ENCODE results near the gene TMEFF2. TPM values are rescaled to one million over a fixed set of nuclear protein-coding genes. Genes with fewer than 3 reads are reported as not detected.

TMEFF2 gene
- total RNA-seq, 3 donors from 2014 or later (not counting 1 experiment from before 2014, with no cell fraction given): not detected

DNA sequence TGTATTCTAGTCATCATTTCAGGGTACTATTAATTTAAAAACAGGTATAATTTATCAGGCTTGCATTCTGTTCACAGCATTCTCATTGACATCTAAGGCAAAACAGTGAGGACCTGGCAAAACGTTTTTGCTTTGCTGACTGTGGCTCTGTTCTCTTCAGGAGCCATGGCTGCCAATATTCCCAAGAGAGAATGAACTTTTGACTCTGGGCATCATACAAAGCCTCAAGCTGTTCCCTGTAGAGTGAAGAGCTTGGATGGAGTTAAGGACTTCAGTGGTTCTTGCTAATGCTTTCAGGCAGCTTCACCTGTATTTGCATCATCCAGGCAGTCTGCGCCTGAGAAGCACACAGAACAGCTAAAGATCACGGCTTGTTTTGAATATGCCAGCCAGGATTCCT, 282.0 kb downstream of the TMEFF2 start:
- Histone ChIP-seq H3K36me3 (ENCODE audit: control insufficient read depth, insufficient read depth, low read length) (no peaks in the 10 kb centered on the region), H3K9me3 (ENCODE audit: control insufficient read depth, insufficient read depth, low read length) (no peaks in the 10 kb centered on the region), H3K4me3 (ENCODE audit: low read length) (no peak overlapping the region), H3K27ac (ENCODE audit: low read length) (no peak overlapping the region), H3K4me1 (ENCODE audit: control insufficient read depth, insufficient read depth, low read length) (no peaks in the 10 kb centered on the region), H3K27me3 (ENCODE audit: control insufficient read depth, insufficient read depth, low read length) (no peaks in the 10 kb centered on the region)
- Mint-ChIP-seq H3K27me3 (ENCODE audit: low read depth in 2 of 2) (peaks cover 0 to 10% of the 10 kb centered on the region in 2 donors), H3K4me1 (no peaks in the 10 kb centered on the region), H3K9me3 (no peaks in the 10 kb centered on the region), H3K4me3 (no peak overlapping the region), H3K27ac (no peak overlapping the region), H3K36me3 (no peaks in the 10 kb centered on the region)
- intact Hi-C loops (cut with micrococcal nuclease): no loop called here
- ATAC-seq (no peak), DNase-seq (no peak)
- no peak for TF ChIP-seq CTCF (IDR thresholded peaks at IDR 0.05)
- WGBS (ENCODE audit: insufficient coverage): 82% methylated on average over 3 of the region's 3 CpGs

- H3K4me1 Mint-ChIP-seq: no peaks in the 10 kb centered on the region
- TF ChIP-seq CTCF (IDR thresholded peaks at IDR 0.05): no peak
- H3K4me3 Mint-ChIP-seq: no peak overlapping the region
- no peaks in the 10 kb centered on the region for H3K36me3 ChIP-seq (ENCODE audit: control insufficient read depth, insufficient read depth, low read length)
- no peak for ATAC-seq
- H3K27ac Mint-ChIP-seq: no peak overlapping the region
- no peaks in the 10 kb centered on the region for H3K9me3 Mint-ChIP-seq
- no peak overlapping the region for H3K27ac ChIP-seq (ENCODE audit: low read length)
- WGBS (ENCODE audit: insufficient coverage): 30% methylated on average over 2 of the region's 2 CpGs
- no peaks in the 10 kb centered on the region for H3K9me3 ChIP-seq (ENCODE audit: control insufficient read depth, insufficient read depth, low read length)
- H3K36me3 Mint-ChIP-seq: no peaks in the 10 kb centered on the region
- no peaks in the 10 kb centered on the region for H3K4me1 ChIP-seq (ENCODE audit: control insufficient read depth, insufficient read depth, low read length)
- no peak for DNase-seq
- intact Hi-C loops (cut with micrococcal nuclease): no loop called here
- peaks cover 0 to 3% of the 10 kb centered on the region in 2 donors for H3K27me3 Mint-ChIP-seq (ENCODE audit: low read depth in 2 of 2)
- peaks cover 2% of the 10 kb centered on the region for H3K27me3 ChIP-seq (ENCODE audit: control insufficient read depth, insufficient read depth, low read length)
- no peak overlapping the region for H3K4me3 ChIP-seq (ENCODE audit: low read length)
These were observed 284.2 kb downstream of the TMEFF2 start for GRCh38 chr2:191910518-191910917.

DNA sequence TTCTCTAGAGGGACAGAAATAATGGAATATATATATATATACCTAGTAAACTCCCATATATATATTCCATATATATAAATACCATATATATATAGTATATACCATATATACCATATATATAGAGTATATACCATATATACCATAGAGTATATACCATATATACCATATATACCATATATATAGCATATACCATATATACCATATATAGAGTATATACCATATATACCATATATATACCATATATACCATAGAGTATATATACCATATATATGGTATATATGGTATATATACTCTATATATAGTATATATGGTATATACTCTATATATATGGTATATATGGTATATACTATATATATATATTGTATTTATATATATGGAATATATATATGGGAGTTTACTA, 285.9 kb downstream of the TMEFF2 start:
- no peak overlapping the region for H3K4me3 Mint-ChIP-seq
- H3K4me1 Mint-ChIP-seq: no peaks in the 10 kb centered on the region
- Histone ChIP-seq H3K4me1 (ENCODE audit: control insufficient read depth, insufficient read depth, low read length) (no peaks in the 10 kb centered on the region), H3K36me3 (ENCODE audit: control insufficient read depth, insufficient read depth, low read length) (no peaks in the 10 kb centered on the region), H3K9me3 (ENCODE audit: control insufficient read depth, insufficient read depth, low read length) (no peaks in the 10 kb centered on the region), H3K27ac (ENCODE audit: low read length) (no peak overlapping the region), H3K27me3 (ENCODE audit: control insufficient read depth, insufficient read depth, low read length) (peaks cover 2% of the 10 kb centered on the region), H3K4me3 (ENCODE audit: low read length) (no peak overlapping the region)
- H3K27me3 Mint-ChIP-seq (ENCODE audit: low read depth in 2 of 2): peaks cover 0 to 3% of the 10 kb centered on the region in 2 donors
- H3K36me3 Mint-ChIP-seq: no peaks in the 10 kb centered on the region
- no peak for TF ChIP-seq CTCF (IDR thresholded peaks at IDR 0.05)
- intact Hi-C loops (cut with micrococcal nuclease): no loop called here
- DNase-seq (no peak), ATAC-seq (no peak)
- no peaks in the 10 kb centered on the region for H3K9me3 Mint-ChIP-seq
- H3K27ac Mint-ChIP-seq: no peak overlapping the region

- intact Hi-C loops (cut with micrococcal nuclease): no loop called here
- H3K4me1 Mint-ChIP-seq: no peaks in the 10 kb centered on the region
- DNase-seq (no peak), ATAC-seq (no peak)
- no peak overlapping the region for H3K27ac Mint-ChIP-seq
- H3K4me3 Mint-ChIP-seq: no peak overlapping the region
- peaks cover 0 to 3% of the 10 kb centered on the region in 2 donors for H3K27me3 Mint-ChIP-seq (ENCODE audit: low read depth in 2 of 2)
- Histone ChIP-seq H3K27me3 (ENCODE audit: control insufficient read depth, insufficient read depth, low read length) (peaks cover 2% of the 10 kb centered on the region), H3K36me3 (ENCODE audit: control insufficient read depth, insufficient read depth, low read length) (no peaks in the 10 kb centered on the region), H3K27ac (ENCODE audit: low read length) (no peak overlapping the region), H3K4me1 (ENCODE audit: control insufficient read depth, insufficient read depth, low read length) (no peaks in the 10 kb centered on the region), H3K9me3 (ENCODE audit: control insufficient read depth, insufficient read depth, low read length) (no peaks in the 10 kb centered on the region), H3K4me3 (ENCODE audit: low read length) (no peak overlapping the region)
- WGBS (ENCODE audit: insufficient coverage): 49% methylated on average over 3 of the region's 3 CpGs
- no peak for TF ChIP-seq CTCF (IDR thresholded peaks at IDR 0.05)
- H3K9me3 Mint-ChIP-seq: no peaks in the 10 kb centered on the region
- no peaks in the 10 kb centered on the region for H3K36me3 Mint-ChIP-seq
These were observed 287.2 kb downstream of the TMEFF2 start for GRCh38 chr2:191907545-191907944.

Measured in natural killer cell (primary cell).